ENCODE measurements around the gene PAPOLG. TPM values are rescaled to one million over a fixed set of nuclear protein-coding genes. Genes with fewer than 3 reads are reported as not detected.

PAPOLG gene
- total RNA-seq, 1 donor from 2014 or later = 14.7 TPM

DNA sequence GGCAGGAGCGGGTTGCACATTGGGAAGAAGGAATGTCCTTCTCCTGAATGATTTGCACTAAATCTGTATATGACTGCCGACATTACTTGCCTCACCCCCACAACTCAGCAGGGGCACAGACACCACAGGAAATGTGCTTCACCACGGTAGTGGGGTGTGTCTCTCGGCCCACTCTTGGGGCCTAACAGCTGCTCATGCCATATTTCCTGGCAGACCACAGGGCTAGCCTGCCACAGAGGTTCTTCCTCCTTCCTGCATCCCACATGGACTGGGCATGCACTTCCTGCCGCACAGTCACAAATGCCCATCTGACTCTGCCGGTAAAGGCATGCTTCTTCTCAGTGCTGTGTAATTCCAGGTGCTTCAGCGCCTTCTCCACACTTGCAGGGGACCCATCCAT is 10.3 kb upstream of the PAPOLG start:
- TF ChIP-seq POLR2AphosphoS5 (IDR thresholded peaks at IDR 0.05; ENCODE audit: insufficient read depth in 1 of 2, low read depth in 1 of 2) (no peak), POLR2A (IDR thresholded peaks at IDR 0.05) (no peak)
- TF ChIP-seq, protein P1, sequence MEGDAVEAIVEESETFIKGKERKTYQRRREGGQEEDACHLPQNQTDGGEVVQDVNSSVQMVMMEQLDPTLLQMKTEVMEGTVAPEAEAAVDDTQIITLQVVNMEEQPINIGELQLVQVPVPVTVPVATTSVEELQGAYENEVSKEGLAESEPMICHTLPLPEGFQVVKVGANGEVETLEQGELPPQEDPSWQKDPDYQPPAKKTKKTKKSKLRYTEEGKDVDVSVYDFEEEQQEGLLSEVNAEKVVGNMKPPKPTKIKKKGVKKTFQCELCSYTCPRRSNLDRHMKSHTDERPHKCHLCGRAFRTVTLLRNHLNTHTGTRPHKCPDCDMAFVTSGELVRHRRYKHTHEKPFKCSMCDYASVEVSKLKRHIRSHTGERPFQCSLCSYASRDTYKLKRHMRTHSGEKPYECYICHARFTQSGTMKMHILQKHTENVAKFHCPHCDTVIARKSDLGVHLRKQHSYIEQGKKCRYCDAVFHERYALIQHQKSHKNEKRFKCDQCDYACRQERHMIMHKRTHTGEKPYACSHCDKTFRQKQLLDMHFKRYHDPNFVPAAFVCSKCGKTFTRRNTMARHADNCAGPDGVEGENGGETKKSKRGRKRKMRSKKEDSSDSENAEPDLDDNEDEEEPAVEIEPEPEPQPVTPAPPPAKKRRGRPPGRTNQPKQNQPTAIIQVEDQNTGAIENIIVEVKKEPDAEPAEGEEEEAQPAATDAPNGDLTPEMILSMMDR (IDR thresholded peaks at IDR 0.05) = no peak
- Histone ChIP-seq H3K4me1 (no peaks in the 10 kb centered on the region), H3K9me3 (no peaks in the 10 kb centered on the region), H3K36me3 (no peaks in the 10 kb centered on the region), H3K27me3 (no peaks in the 10 kb centered on the region), H3K4me3 (no peak overlapping the region), H3K27ac (no peak overlapping the region)
- DNase-seq (ENCODE audit: extremely low spot score in 2 of 2) = no peak
- intact Hi-C loops (cut with DNase I) = no loop called here

DNA sequence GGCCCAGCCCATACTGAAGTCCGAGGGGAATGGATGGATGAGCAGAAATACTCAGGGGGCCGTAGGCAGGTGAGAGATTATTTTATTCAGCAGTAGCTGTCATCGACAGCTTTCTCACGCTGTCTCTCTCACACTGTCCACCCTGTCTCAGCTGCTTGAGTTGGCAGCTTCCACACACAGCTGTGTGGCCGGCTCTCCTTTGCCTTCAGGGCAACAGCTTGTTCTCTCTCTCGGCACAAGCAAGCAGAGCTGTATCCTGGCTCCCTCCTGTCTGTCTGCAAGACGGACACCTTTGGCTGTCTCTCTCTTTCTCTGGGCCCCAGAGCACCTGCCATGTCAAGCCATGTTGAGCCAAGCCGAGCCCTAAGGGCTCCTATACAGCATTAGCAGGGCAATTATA is 9.8 kb upstream of the PAPOLG start:
- TF ChIP-seq, protein P1 (IDR thresholded peaks at IDR 0.05) = no peak
- no peak for TF ChIP-seq POLR2A (IDR thresholded peaks at IDR 0.05)
- TF ChIP-seq POLR2AphosphoS5 (IDR thresholded peaks at IDR 0.05; ENCODE audit: insufficient read depth in 1 of 2, low read depth in 1 of 2) = no peak
- H3K27ac ChIP-seq = no peak overlapping the region
- H3K27me3 ChIP-seq = no peaks in the 10 kb centered on the region
- no peak overlapping the region for H3K4me3 ChIP-seq
- intact Hi-C loops (cut with DNase I) = no loop called here
- DNase-seq (ENCODE audit: extremely low spot score in 2 of 2) = no peak
- no peaks in the 10 kb centered on the region for H3K4me1 ChIP-seq
- no peaks in the 10 kb centered on the region for H3K9me3 ChIP-seq
- H3K36me3 ChIP-seq = no peaks in the 10 kb centered on the region

DNA sequence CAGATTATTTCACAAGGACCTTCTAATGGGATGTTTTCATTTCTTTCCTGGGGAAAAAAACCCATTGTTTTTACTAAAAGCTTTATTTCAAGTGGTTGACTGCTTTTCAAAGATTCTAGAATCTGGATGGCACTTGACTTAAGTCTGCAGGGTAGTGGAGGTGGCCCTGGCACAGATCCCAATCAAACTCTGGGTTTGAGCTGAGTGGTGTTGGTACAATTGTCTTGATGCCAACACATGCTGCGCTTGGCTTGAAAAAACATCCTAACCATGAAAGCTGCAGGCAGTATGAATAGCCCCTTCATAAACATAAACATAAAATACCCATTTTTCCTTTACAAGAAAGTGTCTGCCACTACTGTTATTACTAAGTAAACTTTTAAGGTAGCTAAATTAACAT is 3.6 kb downstream of the PAPOLG start:
- intact Hi-C loops (cut with DNase I) = no loop called here
- H3K27ac ChIP-seq = no peak overlapping the region
- TF ChIP-seq POLR2A (IDR thresholded peaks at IDR 0.05) (no peak), POLR2AphosphoS5 (IDR thresholded peaks at IDR 0.05; ENCODE audit: insufficient read depth in 1 of 2, low read depth in 1 of 2) (no peak)
- TF ChIP-seq, protein P1 (IDR thresholded peaks at IDR 0.05) = no peak

DNA sequence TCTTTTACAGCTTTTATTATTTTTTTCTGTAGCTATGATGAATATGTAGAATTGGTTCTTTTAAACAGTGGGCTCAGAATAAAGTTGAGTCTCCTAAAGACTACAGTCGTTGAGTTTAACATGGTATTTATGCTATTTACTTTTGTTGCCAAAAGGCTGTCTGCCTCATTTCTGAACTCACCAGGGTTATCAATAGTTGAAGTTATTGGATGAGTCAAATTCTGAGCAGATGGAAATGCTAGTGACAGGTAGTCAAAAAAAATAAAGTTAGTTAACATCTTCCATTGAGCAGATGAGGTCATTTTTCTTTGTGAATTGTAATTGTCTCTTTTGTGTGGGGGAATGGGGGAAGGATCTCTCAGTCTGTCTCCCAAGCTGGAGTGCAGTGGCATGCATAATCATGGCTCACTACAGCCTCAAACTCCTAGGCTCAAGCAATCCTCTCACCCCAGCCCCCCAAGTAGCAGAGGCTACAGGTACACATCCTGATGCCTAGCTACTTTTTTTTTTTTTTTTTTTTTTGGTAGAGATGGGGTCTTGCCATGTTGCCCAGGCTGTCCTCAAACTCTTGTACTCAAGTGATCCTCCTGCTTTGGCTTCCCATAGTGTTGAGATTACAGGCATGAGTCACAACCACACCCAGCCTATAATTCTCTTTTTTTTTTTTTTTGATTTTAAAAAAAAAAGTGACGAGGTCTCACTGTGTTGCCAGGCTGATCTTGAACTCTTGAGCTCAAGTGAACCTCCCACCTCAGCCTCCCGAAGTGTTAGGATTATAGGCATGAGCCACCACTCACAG is 8.9 kb downstream of the PAPOLG start:
- H3K4me1 ChIP-seq = no peaks in the 10 kb centered on the region
- H3K27ac ChIP-seq = no peak overlapping the region
- H3K36me3 ChIP-seq = peaks cover 0 to 67% of the 10 kb centered on the region in 2 donors
- H3K4me3 ChIP-seq = no peak overlapping the region
- DNase-seq (ENCODE audit: extremely low spot score in 2 of 2) = no peak
- H3K27me3 ChIP-seq = no peaks in the 10 kb centered on the region
- intact Hi-C loops (cut with DNase I) = no loop called here
- TF ChIP-seq POLR2A (IDR thresholded peaks at IDR 0.05) (no peak), POLR2AphosphoS5 (IDR thresholded peaks at IDR 0.05; ENCODE audit: insufficient read depth in 1 of 2, low read depth in 1 of 2) (no peak)
- TF ChIP-seq, protein P1 (IDR thresholded peaks at IDR 0.05) = no peak
- H3K9me3 ChIP-seq = no peaks in the 10 kb centered on the region

More for the DNA sequence above, 3.6 kb downstream of the PAPOLG start:
- Histone ChIP-seq H3K4me1 (peaks cover 22% of the 10 kb centered on the region), H3K36me3 (peaks cover 0 to 36% of the 10 kb centered on the region in 2 donors), H3K4me3 (no peak overlapping the region), H3K27me3 (no peaks in the 10 kb centered on the region), H3K9me3 (no peaks in the 10 kb centered on the region)
- no peak for DNase-seq (ENCODE audit: extremely low spot score in 2 of 2)

DNA sequence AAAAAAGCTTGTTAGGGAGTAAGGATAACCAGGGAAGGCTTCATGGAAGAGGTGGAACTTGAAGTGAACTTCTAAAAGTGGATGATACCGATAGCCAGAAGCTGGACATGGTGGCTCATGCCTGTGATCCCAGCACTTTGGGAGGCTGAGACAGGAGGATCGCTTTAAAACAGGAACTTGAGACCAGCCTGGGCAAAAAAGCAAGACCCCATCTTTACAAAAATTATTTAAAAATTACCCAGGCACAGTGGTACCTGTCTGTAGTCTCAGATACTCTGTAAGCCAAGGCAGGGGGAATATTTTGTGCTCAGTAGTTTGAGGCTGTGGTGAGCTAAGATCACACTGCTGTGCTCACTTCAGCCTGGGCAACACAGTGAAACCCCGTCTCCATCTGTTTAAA is 10.2 kb downstream of the PAPOLG start:
- Histone ChIP-seq H3K4me3 (no peak overlapping the region), H3K27ac (no peak overlapping the region), H3K4me1 (no peaks in the 10 kb centered on the region), H3K36me3 (peaks cover 0 to 74% of the 10 kb centered on the region in 2 donors), H3K9me3 (no peaks in the 10 kb centered on the region), H3K27me3 (no peaks in the 10 kb centered on the region)
- intact Hi-C loops (cut with DNase I) = no loop called here
- DNase-seq (ENCODE audit: extremely low spot score in 2 of 2) = no peak
- TF ChIP-seq, protein P1 (IDR thresholded peaks at IDR 0.05) = no peak
- TF ChIP-seq POLR2AphosphoS5 (IDR thresholded peaks at IDR 0.05; ENCODE audit: insufficient read depth in 1 of 2, low read depth in 1 of 2) (no peak), POLR2A (IDR thresholded peaks at IDR 0.05) (no peak)
